HUES6 (cell line): ENCODE results near the gene HOTAIR.

Experiments
- H3K27ac ChIP-seq: 2 replicates; pipeline ENCODE4 v1.7.0; 2013; ENCODE audit warnings: low read depth, mild to moderate bottlenecking, low read length, inconsistent platforms
- H3K27me3 ChIP-seq: 2 replicates; pipeline ENCODE4 v1.6.1; 2013; ENCODE audit warnings: low read length; ENCODE audit not compliant: control insufficient read depth, insufficient read depth
- H3K36me3 ChIP-seq: 2 replicates; pipeline ENCODE4 v1.6.1; 2013; ENCODE audit warnings: low read length; ENCODE audit not compliant: control insufficient read depth, insufficient read depth
- H3K4me1 ChIP-seq: 2 replicates; pipeline ENCODE4 v1.6.1; 2013; ENCODE audit warnings: low read length; ENCODE audit not compliant: control insufficient read depth, insufficient read depth
- H3K4me3 ChIP-seq: 2 replicates; pipeline ENCODE4 v1.5.1; 2013; ENCODE audit warnings: low read depth, low read length
- H3K9ac ChIP-seq: one replicate; pipeline ENCODE4 v1.6.1; 2013; ENCODE audit warnings: mild to moderate bottlenecking, low read length
- H3K9me3 ChIP-seq: 2 replicates; pipeline ENCODE4 v1.6.1; 2013; ENCODE audit warnings: low read depth, low read length; ENCODE audit not compliant: control insufficient read depth, insufficient read depth

The HOTAIR gene

GRCh38 chr12:53975479-53976152, 862 bp upstream of the HOTAIR start:
- peaks cover 6% of the 10 kb centered on the region; the same call in 1 of the 2 replicates for H3K4me1 ChIP-seq
- H3K27me3 ChIP-seq: peaks cover 100% of the 10 kb centered on the region
- H3K9ac ChIP-seq: no peak overlapping the region
- no peak overlapping the region for H3K27ac ChIP-seq
- H3K4me3 ChIP-seq: peak overlapping the region; percentile 29; the same call in 1 of the 2 replicates
- no peaks in the 10 kb centered on the region for H3K36me3 ChIP-seq
- no peaks in the 10 kb centered on the region for H3K9me3 ChIP-seq

GRCh38 chr12:53975064-53975471, 314 bp upstream of the HOTAIR start:
- Histone ChIP-seq H3K27ac (no peak overlapping the region), H3K4me3 (no peak overlapping the region), H3K9ac (no peak overlapping the region), H3K9me3 (no peaks in the 10 kb centered on the region), H3K27me3 (peaks cover 100% of the 10 kb centered on the region), H3K36me3 (no peaks in the 10 kb centered on the region), H3K4me1 (peaks cover 6% of the 10 kb centered on the region; the same call in 1 of the 2 replicates)

- Histone ChIP-seq H3K4me1 (peaks cover 6% of the 10 kb centered on the region; the same call in 1 of the 2 replicates), H3K27ac (no peak overlapping the region), H3K36me3 (no peaks in the 10 kb centered on the region), H3K9ac (peak overlapping the region; percentile 36), H3K27me3 (peaks cover 100% of the 10 kb centered on the region), H3K4me3 (peak overlapping the region; percentile 38), H3K9me3 (no peaks in the 10 kb centered on the region)
These were observed 1.3 kb downstream of the HOTAIR start for GRCh38 chr12:53973236-53974042.

GRCh38 chr12:53972722-53973235, 2.0 kb downstream of the HOTAIR start, which contains the start of gene HOXC11:
HOXC11 (plus strand) TSS chr12:53973126; CDS start chr12:53973242, 116 bp downstream.
- Histone ChIP-seq H3K27me3 (peaks cover 100% of the 10 kb centered on the region), H3K9me3 (no peaks in the 10 kb centered on the region), H3K4me3 (peak within 1 kb of the TSS; percentile 38), H3K4me1 (peaks cover 6% of the 10 kb centered on the region; the same call in 1 of the 2 replicates), H3K9ac (peak within 1 kb of the TSS; percentile 36), H3K27ac (no peak within 1 kb of the TSS), H3K36me3 (no peaks in the 10 kb centered on the region)

- no peak overlapping the region for H3K4me3 ChIP-seq
- H3K27ac ChIP-seq: no peak overlapping the region
- H3K9me3 ChIP-seq: no peaks in the 10 kb centered on the region
- peaks cover 6% of the 10 kb centered on the region; the same call in 1 of the 2 replicates for H3K4me1 ChIP-seq
- H3K27me3 ChIP-seq: peaks cover 100% of the 10 kb centered on the region
- H3K36me3 ChIP-seq: no peaks in the 10 kb centered on the region
- no peak overlapping the region for H3K9ac ChIP-seq
These were observed 2.5 kb downstream of the HOTAIR start for GRCh38 chr12:53972152-53972702.

- H3K4me3 ChIP-seq: no peak overlapping the region
- no peak overlapping the region for H3K9ac ChIP-seq
- H3K27me3 ChIP-seq: peaks cover 100% of the 10 kb centered on the region
- no peaks in the 10 kb centered on the region for H3K36me3 ChIP-seq
- H3K4me1 ChIP-seq: peaks cover 6% of the 10 kb centered on the region; the same call in 1 of the 2 replicates
- H3K9me3 ChIP-seq: no peaks in the 10 kb centered on the region
- H3K27ac ChIP-seq: no peak overlapping the region
These were observed 3.1 kb downstream of the HOTAIR start for GRCh38 chr12:53971686-53972085.

GRCh38 chr12:53971129-53971528, 3.6 kb downstream of the HOTAIR start:
- H3K9me3 ChIP-seq: no peaks in the 10 kb centered on the region
- no peak overlapping the region for H3K4me3 ChIP-seq
- no peak overlapping the region for H3K27ac ChIP-seq
- H3K27me3 ChIP-seq: peaks cover 100% of the 10 kb centered on the region
- H3K9ac ChIP-seq: no peak overlapping the region
- no peaks in the 10 kb centered on the region for H3K36me3 ChIP-seq
- H3K4me1 ChIP-seq: peaks cover 9% of the 10 kb centered on the region; the same call in 1 of the 2 replicates

- H3K4me3 ChIP-seq: no peak overlapping the region
- no peak overlapping the region for H3K27ac ChIP-seq
- H3K9me3 ChIP-seq: no peaks in the 10 kb centered on the region
- H3K4me1 ChIP-seq: peaks cover 4% of the 10 kb centered on the region; the same call in 1 of the 2 replicates
- peaks cover 100% of the 10 kb centered on the region for H3K27me3 ChIP-seq
- no peak overlapping the region for H3K9ac ChIP-seq
- no peaks in the 10 kb centered on the region for H3K36me3 ChIP-seq
These were observed 4.3 kb downstream of the HOTAIR start for GRCh38 chr12:53970451-53970850.

- Histone ChIP-seq H3K4me3 (no peak overlapping the region), H3K4me1 (0 out of 2 replicates have a peak, but pooled peaks cover 3% of the 10 kb centered on the region), H3K27ac (no peak overlapping the region), H3K9me3 (no peaks in the 10 kb centered on the region), H3K36me3 (no peaks in the 10 kb centered on the region), H3K27me3 (peaks cover 100% of the 10 kb centered on the region), H3K9ac (no peak overlapping the region)
These were observed 5.0 kb downstream of the HOTAIR start for GRCh38 chr12:53969588-53970259.
